HG02973 (cell line): ENCODE measurements around the gene ITGA5.

ENCODE experiments used
- ATAC-seq: cut with Tn5 transposase; IDR thresholded peaks from one replicate; pipeline ENCODE4 v1.9.1; 2021; ENCODE audit warnings: moderate library complexity; ENCODE audit not compliant: unreplicated experiment

ITGA5 gene

GRCh38 chr12:54431911-54432814, 13.1 kb upstream of the ITGA5 start:
- no peak for ATAC-seq

- no peak for ATAC-seq
Measured at GRCh38 chr12:54430471-54431069, 11.5 kb upstream of the ITGA5 start.

- ATAC-seq, result no peak
Measured at GRCh38 chr12:54429014-54429471, 10.0 kb upstream of the ITGA5 start.

GRCh38 chr12:54428050-54429013, 9.3 kb upstream of the ITGA5 start:
- ATAC-seq, result no peak

- ATAC-seq, result no peak
Measured at GRCh38 chr12:54427106-54427505, 8.0 kb upstream of the ITGA5 start.

- no peak for ATAC-seq
Measured at GRCh38 chr12:54426690-54427089, 7.6 kb upstream of the ITGA5 start.

GRCh38 chr12:54425702-54426101, 6.6 kb upstream of the ITGA5 start:
- no peak for ATAC-seq

GRCh38 chr12:54424224-54424623, 5.2 kb upstream of the ITGA5 start:
- ATAC-seq, result no peak

- no peak for ATAC-seq
Measured at GRCh38 chr12:54423816-54424150, 4.7 kb upstream of the ITGA5 start.

- ATAC-seq, result no peak
Measured at GRCh38 chr12:54421879-54422250, 2.8 kb upstream of the ITGA5 start.

- no peak for ATAC-seq
Measured at GRCh38 chr12:54421175-54421878, 2.3 kb upstream of the ITGA5 start.

- no peak for ATAC-seq
Measured at GRCh38 chr12:54420766-54421144, 1.7 kb upstream of the ITGA5 start.

- ATAC-seq, result no peak
Measured at GRCh38 chr12:54418441-54419087, 502 bp downstream of the ITGA5 start.

- no peak for ATAC-seq
Measured at GRCh38 chr12:54417712-54418440, 1.2 kb downstream of the ITGA5 start.

GRCh38 chr12:54416687-54417603, 2.1 kb downstream of the ITGA5 start:
- ATAC-seq, result no peak

GRCh38 chr12:54415221-54415929, 3.7 kb downstream of the ITGA5 start:
- ATAC-seq, result no peak

- peak; percentile 55 for ATAC-seq
Measured at GRCh38 chr12:54413284-54414190, 5.5 kb downstream of the ITGA5 start.
